B cell (primary cell): ENCODE data around the gene LAMB1. TPM values are rescaled to one million over a fixed set of nuclear protein-coding genes. Genes with fewer than 3 reads are reported as not detected.

Experiments used
- ATAC-seq: fragments of 200-7000 bp; cut with Tn5 transposase; one replicate; pipeline ENCODE4 v1.10.0; 2021; ENCODE audit warnings: low read depth, mild to moderate bottlenecking, moderate number of reproducible peaks, moderate library complexity
- CTCF ChIA-PET: fragments of 350-600 bp; sonication (Branson Sonifier 250); formaldehyde crosslinking; loops from one replicate; lab custom pipeline; 2021; ENCODE audit warnings: antibody characterized with exemption, inconsistent platforms; lab: Charles Lee
- POLR2A ChIA-PET: fragments of 350-600 bp; sonication (Branson Sonifier 250); formaldehyde crosslinking; loops from one replicate; lab custom pipeline; 2021; ENCODE audit warnings: antibody characterized with exemption; lab: Charles Lee
- DNase-seq: peaks from one replicate; pipeline ENCODE4 v3.0.0; 2013
- H2AFZ ChIP-seq: 2 replicates; pipeline ENCODE4 v1.6.1; 2012; ENCODE audit warnings: mild to moderate bottlenecking, low read depth, low read length; ENCODE audit not compliant: insufficient read depth, poor library complexity, severe bottlenecking
- H3K27ac ChIP-seq, 2 donors: 1 replicate in 1 of 2; 2 replicates in 1 of 2; pipeline ENCODE4 v1.5.1; 2012 to 2013; ENCODE audit warnings: low read length in 2 of 2, mild to moderate bottlenecking in 2 of 2, moderate library complexity in 1 of 2
- H3K27me3 ChIP-seq, 4 experiments: fragments of 200-600 bp in 1 of 4; sonication (generic) in 1 of 4; replicated peaks in 1 of 4; 1 replicate in 2 of 4; 2 replicates in 2 of 4; pipeline versions ENCODE4 v1.6.1 to v1.7.0; 2013 to 2016; ENCODE audit warnings: low read length in 3 of 4, mild to moderate bottlenecking in 2 of 4, mixed read lengths in 1 of 4, moderate library complexity in 1 of 4; ENCODE audit not compliant: insufficient read depth in 4 of 4, control insufficient read depth in 3 of 4; ENCODE audit errors: control extremely low read depth in 1 of 4
- H3K36me3 ChIP-seq, 2 experiments: replicated peaks in 1 of 2; 1 replicate in 1 of 2; 2 replicates in 1 of 2; pipeline versions ENCODE4 v1.6.1 to v1.7.1; 2013; ENCODE audit warnings: low read length in 1 of 2; ENCODE audit not compliant: insufficient read depth in 2 of 2, control insufficient read depth in 1 of 2; ENCODE audit errors: control extremely low read depth in 1 of 2, extremely low read depth in 1 of 2
- H3K4me1 ChIP-seq, 2 donors: fragments of 200-600 bp in 1 of 2; sonication (generic) in 1 of 2; 1 replicate in 1 of 2; 2 replicates in 1 of 2; pipeline versions ENCODE4 v1.5.1 to v1.6.1; 2013 to 2017; ENCODE audit warnings: low read length in 2 of 2; ENCODE audit not compliant: control insufficient read depth in 2 of 2, insufficient read depth in 2 of 2
- H3K4me2 ChIP-seq: replicated peaks from 2 replicates; pipeline ENCODE3; 2012; ENCODE audit warnings: mild to moderate bottlenecking, low read depth, low read length; ENCODE audit not compliant: poor library complexity, severe bottlenecking
- H3K4me3 ChIP-seq, 5 experiments: fragments of 200-600 bp in 1 of 5; sonication (generic) in 1 of 5; 1 replicate in 3 of 5; 2 replicates in 2 of 5; pipeline versions ENCODE4 v1.5.1 to v1.7.0; 2011 to 2016; ENCODE audit warnings: low read length in 4 of 5, mild to moderate bottlenecking in 4 of 5, low read depth in 2 of 5, control low read depth in 1 of 5, moderate library complexity in 1 of 5; ENCODE audit not compliant: insufficient read depth in 1 of 5; ENCODE audit errors: control extremely low read depth in 1 of 5, extremely low read depth in 1 of 5
- H3K79me2 ChIP-seq: fragments of 200-600 bp; sonication (generic); one replicate; pipeline ENCODE4 v1.6.0; 2016; ENCODE audit warnings: low read length; ENCODE audit not compliant: control insufficient read depth, insufficient read depth
- H3K9ac ChIP-seq: fragments of 200-600 bp; sonication (generic); 2 replicates; pipeline ENCODE4 v1.6.1; 2017; ENCODE audit warnings: mild to moderate bottlenecking, low read length, moderate library complexity
- H3K9me3 ChIP-seq, 3 donors: one replicate each; pipeline versions ENCODE4 v1.6.1 to v1.7.1; 2013; ENCODE audit warnings: low read length in 2 of 3; ENCODE audit not compliant: control insufficient read depth in 2 of 3, insufficient read depth in 1 of 3; ENCODE audit errors: control extremely low read depth in 1 of 3
- H4K20me1 ChIP-seq: 2 replicates; pipeline ENCODE4 v1.6.0; 2012; ENCODE audit warnings: mild to moderate bottlenecking, low read length; ENCODE audit not compliant: insufficient read depth, control insufficient read depth, poor library complexity, severe bottlenecking
- H3K27ac Mint-ChIP-seq: one replicate; pipeline ENCODE4 v1.8.0; 2021; ENCODE audit warnings: mixed read lengths
- H3K27me3 Mint-ChIP-seq: one replicate; pipeline ENCODE4 v1.8.0; 2021; ENCODE audit warnings: mixed read lengths
- H3K4me1 Mint-ChIP-seq: one replicate; pipeline ENCODE4 v1.8.0; 2021; ENCODE audit warnings: mixed read lengths
- H3K4me3 Mint-ChIP-seq: one replicate; pipeline ENCODE4 v1.8.0; 2021; ENCODE audit warnings: mixed read lengths
- H3K9me3 Mint-ChIP-seq: one replicate; pipeline ENCODE4 v1.8.0; 2022; ENCODE audit warnings: mixed read lengths; ENCODE audit not compliant: insufficient read depth
- CTCF ChIP-seq: fragments of 200-600 bp; IDR thresholded peaks from one replicate; pipeline ENCODE4 v1.8.0; 2022; ENCODE audit warnings: antibody characterized with exemption, mild to moderate bottlenecking
- EZH2 ChIP-seq: IDR thresholded peaks from 2 replicates; pipeline ENCODE4 v1.6.1; 2012; ENCODE audit warnings: borderline replicate concordance, low read depth, mild to moderate bottlenecking, moderate library complexity, low read length; ENCODE audit not compliant: insufficient read depth, poor library complexity, severe bottlenecking
- WGBS: methylation state at CpG from one replicate; pipeline ENCODE4 v1.1.5; 2013; ENCODE audit warnings: missing lambda C conversion rate; ENCODE audit not compliant: insufficient coverage; 5-methylcytosine and 5-hydroxymethylcytosine counted together
- intact Hi-C: fragments of 100-400 bp; cut with micrococcal nuclease; formaldehyde crosslinking; loops from one replicate; pipeline ENCODE4 v1.10.0; 2022
- polyA plus RNA-seq: library from polyadenylated mRNA; depleted of rRNA; stranded (reverse); fragments of >200 nt; gene quantifications from 2 replicates; pipeline ENCODE4 v1.2.3, GENCODE V29; 2012
- total RNA-seq, 2 donors: library from RNA; stranded (reverse); fragments of 120-200 nt in 1 of 2; gene quantifications; 1 replicate in 1 of 2; 2 replicates in 1 of 2; pipeline versions ENCODE4 v1.2.3 to v1.2.4, GENCODE V29; 2013 to 2022

LAMB1 gene
- total and polyA plus RNA-seq, 2 donors (not counting 1 experiment from before 2014, with no cell fraction given): not detected

GRCh38 chr7:107955394-107955793, 47.6 kb downstream of the LAMB1 start:
- no peaks in the 10 kb centered on the region for H3K9me3 Mint-ChIP-seq

DNA sequence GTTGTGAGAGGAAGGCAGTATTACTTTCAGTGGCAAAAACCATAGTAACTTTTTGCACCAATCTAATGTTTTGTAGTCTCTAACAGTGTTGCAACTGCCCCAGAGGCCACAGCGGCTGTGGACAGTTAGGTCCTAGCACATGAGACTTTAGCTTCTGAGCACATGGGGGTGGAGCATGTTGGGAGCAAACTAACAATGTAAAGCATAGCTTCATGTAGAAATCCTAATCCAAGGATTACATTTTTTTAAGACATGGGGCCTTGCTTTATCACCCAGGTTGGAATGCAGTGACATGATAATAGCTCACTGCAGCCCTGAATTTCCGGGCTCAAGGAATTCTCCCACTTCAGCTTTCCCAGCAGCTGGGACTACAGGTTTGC, 49.0 kb downstream of the LAMB1 start:
- CTCF ChIA-PET: no interaction called here
- H3K4me1 Mint-ChIP-seq: no peaks in the 10 kb centered on the region
- no peak for TF ChIP-seq EZH2
- H3K9me3 ChIP-seq: no peaks in the 10 kb centered on the region
- H3K79me2 ChIP-seq: no peaks in the 10 kb centered on the region
- intact Hi-C loops: no loop called here
- no peaks in the 10 kb centered on the region for H3K4me1 ChIP-seq
- peaks cover 31% of the 10 kb centered on the region for H3K27me3 Mint-ChIP-seq
- no peaks in the 10 kb centered on the region for H3K9me3 Mint-ChIP-seq
- H3K4me2 ChIP-seq: no peak overlapping the region
- H3K4me3 ChIP-seq: no peak overlapping the region
- ATAC-seq (no peak), DNase-seq (no peak)
- POLR2A ChIA-PET: no interaction called here
- H3K36me3 ChIP-seq: no peaks in the 10 kb centered on the region
- no peak overlapping the region for H3K9ac ChIP-seq
- H3K4me3 Mint-ChIP-seq: no peak overlapping the region
- H3K27me3 ChIP-seq: peaks cover 0 to 5% (median 2%) of the 10 kb centered on the region in 4 experiments
- no peak overlapping the region for H2AFZ ChIP-seq
- WGBS: no CpG with 5 or more reads among the region's 2 CpGs
- no peaks in the 10 kb centered on the region for H4K20me1 ChIP-seq
- H3K27ac ChIP-seq: no peak overlapping the region
- no peak overlapping the region for H3K27ac Mint-ChIP-seq

More at GRCh38 chr7:107955394-107955793, 47.6 kb downstream of the LAMB1 start:
- Mint-ChIP-seq H3K27me3 (peaks cover 36% of the 10 kb centered on the region), H3K27ac (no peak overlapping the region), H3K4me3 (no peak overlapping the region), H3K4me1 (no peaks in the 10 kb centered on the region)
- Histone ChIP-seq H2AFZ (no peak overlapping the region), H3K9me3 (no peaks in the 10 kb centered on the region), H3K4me2 (no peak overlapping the region), H3K9ac (no peak overlapping the region), H3K4me3 (no peak overlapping the region), H4K20me1 (no peaks in the 10 kb centered on the region), H3K27me3 (peaks cover 0 to 5% (median 2%) of the 10 kb centered on the region in 4 experiments), H3K36me3 (no peaks in the 10 kb centered on the region), H3K27ac (no peak overlapping the region), H3K4me1 (no peaks in the 10 kb centered on the region), H3K79me2 (no peaks in the 10 kb centered on the region)
- intact Hi-C loops: no loop called here
- ATAC-seq (no peak), DNase-seq (no peak)
- POLR2A ChIA-PET: no interaction called here
- TF ChIP-seq CTCF (no peak), EZH2 (no peak)
- CTCF ChIA-PET: no interaction called here
- WGBS: 89% methylated on average over 5 of the region's 5 CpGs
